HepG2 (cell line): ENCODE measurements around the gene AS3MT. TPM values are rescaled to one million over a fixed set of nuclear protein-coding genes. Genes with fewer than 3 reads are reported as not detected.

Experiments
- ARHGAP35 ChIP-seq: sonication (generic); formaldehyde crosslinking; IDR thresholded peaks from 2 replicates; pipeline ENCODE4 v1.9.0; 2022; ENCODE audit warnings: mild to moderate bottlenecking, inconsistent platforms, moderate library complexity, missing genetic modification reagents, borderline replicate concordance
- ARID4A ChIP-seq: sonication (generic); formaldehyde crosslinking; IDR thresholded peaks from 2 replicates; pipeline ENCODE4 v1.5.0; 2020; ENCODE audit warnings: mild to moderate bottlenecking, missing genetic modification reagents, borderline replicate concordance
- ATM ChIP-seq: fragments of 450-650 bp; IDR thresholded peaks from 2 replicates; pipeline ENCODE4 v1.7.1; 2017; ENCODE audit warnings: mild to moderate bottlenecking, borderline replicate concordance
- EHMT2 ChIP-seq: fragments of 200-600 bp; sonication (generic); IDR thresholded peaks from 2 replicates; pipeline ENCODE4 v1.7.0; 2017; ENCODE audit warnings: antibody characterized with exemption, low read depth, low read length, borderline replicate concordance
- HCFC1 ChIP-seq: fragments of 150-350 bp; IDR thresholded peaks from 2 replicates; pipeline ENCODE4 v1.6.1; 2014; ENCODE audit warnings: low read depth, low read length
- KDM4B ChIP-seq: sonication (generic); formaldehyde crosslinking; IDR thresholded peaks from 2 replicates; pipeline ENCODE4 v1.4.0; 2020; ENCODE audit warnings: missing genetic modification reagents
- KDM5B ChIP-seq: sonication (generic); formaldehyde crosslinking; IDR thresholded peaks from 2 replicates; pipeline ENCODE4 v1.4.0; 2020; ENCODE audit warnings: missing genetic modification reagents, mild to moderate bottlenecking, borderline replicate concordance
- MLX ChIP-seq: IDR thresholded peaks from 2 replicates; pipeline ENCODE4 v1.6.1; 2016
- MYC ChIP-seq: sonication (generic); formaldehyde crosslinking; IDR thresholded peaks from 2 replicates; pipeline ENCODE4 v1.9.0; 2021; ENCODE audit warnings: missing genetic modification reagents, borderline replicate concordance
- NCOA2 ChIP-seq: sonication (generic); formaldehyde crosslinking; IDR thresholded peaks from 2 replicates; pipeline ENCODE4 v1.8.0; 2022; ENCODE audit warnings: inconsistent platforms
- PHF20 ChIP-seq: sonication (generic); formaldehyde crosslinking; IDR thresholded peaks from 2 replicates; pipeline ENCODE4 v1.5.0; 2020; ENCODE audit warnings: mild to moderate bottlenecking, missing genetic modification reagents
- POLR2G ChIP-seq: fragments of 200-400 bp; formaldehyde crosslinking; IDR thresholded peaks from 2 replicates; pipeline ENCODE4 v1.6.1; 2018; ENCODE audit warnings: mild to moderate bottlenecking, low read depth, low read length, moderate library complexity
- RAD51 ChIP-seq: fragments of 450-650 bp; IDR thresholded peaks from 2 replicates; pipeline ENCODE4 v1.6.1; 2016; ENCODE audit warnings: borderline replicate concordance
- SAFB2 ChIP-seq: sonication (generic); formaldehyde crosslinking; IDR thresholded peaks from 2 replicates; pipeline ENCODE4 v1.5.1; 2020; ENCODE audit warnings: missing genetic modification reagents, low read depth, mild to moderate bottlenecking, borderline replicate concordance
- SMARCC2 ChIP-seq: fragments of 450-650 bp; IDR thresholded peaks from 2 replicates; pipeline ENCODE4 v1.6.1; 2017; ENCODE audit warnings: antibody characterized with exemption, mild to moderate bottlenecking
- TEAD3 ChIP-seq: optimal IDR thresholded peaks from 2 replicates; pipeline ENCODE3; 2016; ENCODE audit warnings: borderline replicate concordance
- ZNF44 ChIP-seq: sonication (generic); formaldehyde crosslinking; IDR thresholded peaks from 2 replicates; pipeline ENCODE4 v1.5.1; 2020; ENCODE audit warnings: mild to moderate bottlenecking, missing genetic modification reagents
- ZNF609 ChIP-seq: sonication (generic); formaldehyde crosslinking; IDR thresholded peaks from 2 replicates; pipeline ENCODE4 v1.4.0; 2020; ENCODE audit warnings: mild to moderate bottlenecking, missing genetic modification reagents, borderline replicate concordance
- polyA plus RNA-seq, 8 experiments: library from polyadenylated mRNA; depleted of rRNA in 3 of 8; stranded (reverse) in 7 of 8; unstranded in 1 of 8; fragments of >200 nt; fragmentation: Illumina TruSeq in 4 of 8; extraction: Trizol in 4 of 8; gene quantifications; 2 replicates each; pipeline versions ENCODE4 v1.2.1 to v1.2.3, GENCODE V29; 2011 to 2016; ENCODE audit warnings: low read depth in 4 of 8, missing spikeins in 1 of 8, mixed read lengths in 1 of 8; ENCODE audit not compliant: insufficient read depth in 1 of 8
- total RNA-seq, 5 experiments: library from RNA; depleted of rRNA; stranded (reverse); fragments of >200 nt; fragmentation: Illumina TruSeq; extraction: Trizol; gene quantifications; 2 replicates each; pipeline ENCODE4 v1.2.3, GENCODE V29; 2016; ENCODE audit warnings: low read depth in 1 of 5
- TF ChIP-seq, protein P1 (sequence below): sonication (generic); formaldehyde crosslinking; IDR thresholded peaks from 2 replicates; pipeline ENCODE4 v1.4.0; 2020; ENCODE audit warnings: missing genetic modification reagents

The AS3MT gene
- total and polyA plus RNA-seq, 2 of the 13 experiments (the other 11 are each of a cell fraction or from before 2014, with no cell fraction given), result 8.7 to 17.4 TPM

GRCh38 chr10:102917314-102917961 is 48.2 kb downstream of the AS3MT start (continued):
- TF ChIP-seq ARID4A (CRISPR knock-in tag) (no peak; the same call in 1 of the 2 replicates), HCFC1 (no peak), ATM (no peak), RAD51 (no peak), POLR2G (no peak), ZNF44 (CRISPR knock-in tag) (no peak), PHF20 (peak; percentile 4; the same call in 1 of the 2 replicates), MYC (CRISPR knock-in tag) (peak; percentile 36; the same call in 1 of the 2 replicates), EHMT2 (no peak), ARHGAP35 (CRISPR knock-in tag) (no peak), KDM5B (CRISPR knock-in tag) (no peak; the same call in none of the 2 replicates), SAFB2 (CRISPR knock-in tag) (peak; percentile 37; the same call in 1 of the 2 replicates), KDM4B (peak; percentile 37; the same call in 1 of the 2 replicates), SMARCC2 (no peak), TEAD3 (no peak), ZNF609 (peak; percentile 3; the same call in 1 of the 2 replicates), NCOA2 (CRISPR knock-in tag) (no peak), MLX (CRISPR knock-in tag) (no peak)
- TF ChIP-seq, protein P1, sequence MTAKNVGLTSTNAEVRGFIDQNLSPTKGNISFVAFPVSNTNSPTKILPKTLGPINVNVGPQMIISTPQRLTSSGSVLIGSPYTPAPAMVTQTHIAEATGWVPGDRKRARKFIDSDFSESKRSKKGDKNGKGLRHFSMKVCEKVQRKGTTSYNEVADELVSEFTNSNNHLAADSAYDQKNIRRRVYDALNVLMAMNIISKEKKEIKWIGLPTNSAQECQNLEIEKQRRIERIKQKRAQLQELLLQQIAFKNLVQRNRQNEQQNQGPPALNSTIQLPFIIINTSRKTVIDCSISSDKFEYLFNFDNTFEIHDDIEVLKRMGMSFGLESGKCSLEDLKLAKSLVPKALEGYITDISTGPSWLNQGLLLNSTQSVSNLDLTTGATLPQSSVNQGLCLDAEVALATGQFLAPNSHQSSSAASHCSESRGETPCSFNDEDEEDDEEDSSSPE (CRISPR knock-in tag), result no peak; the same call in 1 of the 2 replicates
